ENCODE data around the gene SLC38A6.

DNA sequence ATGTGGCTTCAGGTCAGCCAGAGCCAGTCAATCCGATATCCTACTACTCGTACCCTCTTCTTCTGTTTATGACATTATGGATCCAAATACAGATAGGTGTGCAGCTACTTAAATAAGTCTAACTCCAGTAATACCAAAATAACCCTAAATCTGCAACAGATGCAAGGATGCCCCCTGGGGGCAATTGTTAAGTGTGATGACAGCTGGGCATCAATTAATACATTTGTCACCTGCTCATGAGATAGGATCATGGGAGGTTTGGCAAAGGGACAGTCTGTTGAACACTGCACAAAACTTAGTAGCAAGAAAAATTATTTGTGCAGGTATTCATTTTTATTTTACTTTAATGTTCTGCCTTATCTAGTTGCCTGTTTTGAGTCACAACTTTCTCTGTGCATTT, 83.2 kb downstream of the SLC38A6 start:
- TF ChIP-seq CTCF (conservative IDR thresholded peaks at IDR 0.05; ENCODE audit: low read depth, low read length): peak; percentile 32; the same call in 1 of the 2 replicates
- TF ChIP-seq EZH2 (IDR thresholded peaks at IDR 0.05; ENCODE audit: borderline replicate concordance, low read depth, low read length, poor library complexity, severe bottlenecking): no peak

Measured in A673 (cell line).